CD14-positive monocyte (primary cell): ENCODE results near the gene PACSIN3. TPM values are rescaled to one million over a fixed set of nuclear protein-coding genes. Genes with fewer than 3 reads are reported as not detected.
A peak's percentile ranks its signal among the peaks of the same experiment; 100 is the strongest.
"Not testable (repeated sequence)": the region's sequence is repeated elsewhere in the genome, so short reads cannot be mapped to it uniquely, and the experiment has no call there.

Experiments used
- DNase-seq, 3 donors: peaks; one replicate each; pipeline ENCODE4 v3.0.0-alpha.2; 2011 to 2022
- H2AFZ ChIP-seq: 2 replicates; pipeline ENCODE4 v1.6.0; 2012; ENCODE audit warnings: mild to moderate bottlenecking, low read depth, low read length, inconsistent platforms; ENCODE audit not compliant: insufficient read depth, poor library complexity, severe bottlenecking
- H3K27ac ChIP-seq, 2 donors: 1 replicate in 1 of 2; 2 replicates in 1 of 2; pipeline ENCODE4 v1.5.1; 2012 to 2013; ENCODE audit warnings: low read length in 2 of 2, control low read depth in 1 of 2, inconsistent platforms in 1 of 2, low read depth in 1 of 2, mild to moderate bottlenecking in 1 of 2
- H3K27me3 ChIP-seq, 2 donors: one replicate each; pipeline versions ENCODE4 v1.6.0 to v1.6.1; 2011 to 2013; ENCODE audit warnings: low read length in 2 of 2; ENCODE audit not compliant: control insufficient read depth in 2 of 2, insufficient read depth in 2 of 2
- H3K36me3 ChIP-seq, 2 donors: replicated peaks in 1 of 2; 1 replicate in 1 of 2; 2 replicates in 1 of 2; pipeline versions ENCODE4 v1.5.1 to v1.6.1; 2012 to 2013; ENCODE audit warnings: low read length in 2 of 2, control low read depth in 1 of 2, inconsistent platforms in 1 of 2, mild to moderate bottlenecking in 1 of 2; ENCODE audit not compliant: insufficient read depth in 2 of 2, control insufficient read depth in 1 of 2
- H3K4me1 ChIP-seq, 2 donors: 1 replicate in 1 of 2; 2 replicates in 1 of 2; pipeline versions ENCODE4 v1.5.1 to v1.6.1; 2012 to 2013; ENCODE audit warnings: low read length in 2 of 2, control low read depth in 1 of 2, inconsistent platforms in 1 of 2, mild to moderate bottlenecking in 1 of 2, moderate library complexity in 1 of 2; ENCODE audit not compliant: insufficient read depth in 2 of 2, control insufficient read depth in 1 of 2
- H3K4me2 ChIP-seq: replicated peaks from 2 replicates; pipeline ENCODE3; 2012; ENCODE audit warnings: low read length, moderate library complexity, mild to moderate bottlenecking; ENCODE audit not compliant: poor library complexity, severe bottlenecking; ENCODE audit errors: extremely low read depth
- H3K4me3 ChIP-seq, 3 experiments: fragments of 200-600 bp in 1 of 3; sonication (generic) in 1 of 3; replicated peaks in 1 of 3; 1 replicate in 2 of 3; 2 replicates in 1 of 3; pipeline ENCODE4 v1.5.1; 2011 to 2013; ENCODE audit warnings: low read length in 3 of 3, mild to moderate bottlenecking in 3 of 3, control low read depth in 2 of 3, low read depth in 2 of 3, inconsistent platforms in 1 of 3, moderate library complexity in 1 of 3
- H3K79me2 ChIP-seq: 2 replicates; pipeline ENCODE4 v1.6.0; 2012; ENCODE audit warnings: mild to moderate bottlenecking, control low read depth, inconsistent platforms, low read length, moderate library complexity; ENCODE audit not compliant: insufficient read depth
- H3K9ac ChIP-seq: 2 replicates; pipeline ENCODE4 v1.6.0; 2017; ENCODE audit warnings: low read length, mild to moderate bottlenecking; ENCODE audit not compliant: insufficient read depth, poor library complexity, severe bottlenecking
- H3K9me3 ChIP-seq, 2 donors: replicated peaks in 1 of 2; 1 replicate in 1 of 2; 2 replicates in 1 of 2; pipeline versions ENCODE4 v1.5.1 to v1.6.1; 2012 to 2013; ENCODE audit warnings: low read length in 2 of 2, control low read depth in 1 of 2; ENCODE audit not compliant: control insufficient read depth in 1 of 2, insufficient read depth in 1 of 2
- H4K20me1 ChIP-seq: 2 replicates; pipeline ENCODE4 v1.6.0; 2012; ENCODE audit warnings: mild to moderate bottlenecking, low read length, control low read depth, moderate library complexity; ENCODE audit not compliant: insufficient read depth
- H3K27ac Mint-ChIP-seq, 7 donors: one replicate each; pipeline ENCODE4 v1.8.0; 2020; ENCODE audit warnings: mild to moderate bottlenecking in 7 of 7, mixed read lengths in 7 of 7, moderate library complexity in 6 of 7, inconsistent platforms in 2 of 7
- H3K27me3 Mint-ChIP-seq, 3 donors: one replicate each; pipeline ENCODE4 v1.8.0; 2021 to 2022; ENCODE audit warnings: low read depth in 3 of 3, mild to moderate bottlenecking in 3 of 3, mixed read lengths in 3 of 3, moderate library complexity in 3 of 3, inconsistent platforms in 1 of 3
- H3K36me3 Mint-ChIP-seq, 2 donors: one replicate each; pipeline ENCODE4 v1.8.0; 2020; ENCODE audit warnings: mixed read lengths in 2 of 2, inconsistent platforms in 1 of 2, mild to moderate bottlenecking in 1 of 2
- H3K4me1 Mint-ChIP-seq: one replicate; pipeline ENCODE4 v1.8.0; 2020; ENCODE audit warnings: mild to moderate bottlenecking, mixed read lengths
- H3K4me3 Mint-ChIP-seq, 2 donors: one replicate each; pipeline ENCODE4 v1.8.0; 2020; ENCODE audit warnings: mild to moderate bottlenecking in 2 of 2, mixed read lengths in 2 of 2, moderate library complexity in 1 of 2
- H3K9me3 Mint-ChIP-seq, 7 donors: one replicate each; pipeline ENCODE4 v1.8.0; 2020 to 2022; ENCODE audit warnings: mixed read lengths in 7 of 7, mild to moderate bottlenecking in 6 of 7, moderate library complexity in 6 of 7, inconsistent platforms in 2 of 7
- WGBS: methylation state at CpG from one replicate; pipeline ENCODE4 v1.1.5; 2013; ENCODE audit warnings: missing lambda C conversion rate; ENCODE audit not compliant: insufficient coverage; 5-methylcytosine and 5-hydroxymethylcytosine counted together
- intact Hi-C, 2 donors: fragments of 100-400 bp; cut with micrococcal nuclease; formaldehyde crosslinking; loops; one replicate each; pipeline versions ENCODE4 v1.15.0 to v1.15.1; 2023
- polyA plus RNA-seq, 3 donors: library from polyadenylated mRNA; depleted of rRNA in 1 of 3; unstranded in 2 of 3; stranded (reverse) in 1 of 3; fragments of 300-500 nt in 2 of 3; fragments of >200 nt in 1 of 3; fragmentation: Illumina TruSeq in 2 of 3; gene quantifications; 1 replicate in 2 of 3; 2 replicates in 1 of 3; pipeline ENCODE4 v1.2.3, GENCODE V29; 2012 to 2021
- TF ChIP-seq, protein P1 (sequence below): fragments of 200-600 bp; IDR thresholded peaks from one replicate; pipeline ENCODE4 v1.8.0; 2022; ENCODE audit warnings: antibody characterized with exemption, mild to moderate bottlenecking

The PACSIN3 gene
- polyA plus RNA-seq, 3 donors = not detected

DNA sequence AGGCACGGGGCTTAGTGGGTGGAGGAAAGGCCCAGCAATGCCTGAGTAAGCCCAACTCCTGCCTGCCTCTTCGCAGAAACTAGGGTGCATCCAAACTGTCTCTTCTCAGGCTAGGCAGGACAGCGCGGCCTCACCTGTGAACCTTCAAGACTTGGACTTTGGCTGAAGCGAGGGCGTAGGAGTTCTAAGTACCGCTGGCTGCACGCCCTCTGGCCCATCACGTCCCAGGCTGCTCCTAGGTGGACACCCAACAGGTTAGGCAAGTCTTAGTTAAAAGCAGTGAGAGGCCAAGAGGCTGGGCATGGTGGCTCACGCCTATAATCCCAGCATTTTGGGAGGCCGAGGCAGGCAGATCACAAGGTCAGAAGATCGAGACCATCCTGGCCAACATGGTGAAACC lies 26.7 kb upstream of the PACSIN3 start:
- no peak overlapping the region for H3K4me3 Mint-ChIP-seq
- Histone ChIP-seq H3K27ac (no peak overlapping the region), H2AFZ (no peak overlapping the region), H3K27me3 (no peaks in the 10 kb centered on the region), H3K36me3 (peaks cover 0 to under 1% of the 10 kb centered on the region in 2 donors), H4K20me1 (no peaks in the 10 kb centered on the region), H3K9me3 (no peaks in the 10 kb centered on the region), H3K4me1 (peaks cover 15 to 29% of the 10 kb centered on the region in 2 donors), H3K79me2 (peaks cover 29% of the 10 kb centered on the region), H3K4me2 (no peak overlapping the region), H3K4me3 (no peak overlapping the region), H3K9ac (no peak overlapping the region)
- no peak for DNase-seq
- H3K36me3 Mint-ChIP-seq = peaks cover 0 to 2% of the 10 kb centered on the region in 2 donors
- peaks cover 0 to 4% (median 0%) of the 10 kb centered on the region in 7 donors for H3K9me3 Mint-ChIP-seq
- 98% methylated on average over 11 of the region's 12 CpGs for WGBS
- peaks cover 20% of the 10 kb centered on the region for H3K4me1 Mint-ChIP-seq
- TF ChIP-seq, protein P1, sequence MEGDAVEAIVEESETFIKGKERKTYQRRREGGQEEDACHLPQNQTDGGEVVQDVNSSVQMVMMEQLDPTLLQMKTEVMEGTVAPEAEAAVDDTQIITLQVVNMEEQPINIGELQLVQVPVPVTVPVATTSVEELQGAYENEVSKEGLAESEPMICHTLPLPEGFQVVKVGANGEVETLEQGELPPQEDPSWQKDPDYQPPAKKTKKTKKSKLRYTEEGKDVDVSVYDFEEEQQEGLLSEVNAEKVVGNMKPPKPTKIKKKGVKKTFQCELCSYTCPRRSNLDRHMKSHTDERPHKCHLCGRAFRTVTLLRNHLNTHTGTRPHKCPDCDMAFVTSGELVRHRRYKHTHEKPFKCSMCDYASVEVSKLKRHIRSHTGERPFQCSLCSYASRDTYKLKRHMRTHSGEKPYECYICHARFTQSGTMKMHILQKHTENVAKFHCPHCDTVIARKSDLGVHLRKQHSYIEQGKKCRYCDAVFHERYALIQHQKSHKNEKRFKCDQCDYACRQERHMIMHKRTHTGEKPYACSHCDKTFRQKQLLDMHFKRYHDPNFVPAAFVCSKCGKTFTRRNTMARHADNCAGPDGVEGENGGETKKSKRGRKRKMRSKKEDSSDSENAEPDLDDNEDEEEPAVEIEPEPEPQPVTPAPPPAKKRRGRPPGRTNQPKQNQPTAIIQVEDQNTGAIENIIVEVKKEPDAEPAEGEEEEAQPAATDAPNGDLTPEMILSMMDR = no peak
- peaks cover 0 to 3% (median 0%) of the 10 kb centered on the region in 3 donors for H3K27me3 Mint-ChIP-seq
- peak overlapping the region in 1 of 7 donors; percentile 41 for H3K27ac Mint-ChIP-seq
- intact Hi-C loops = no loop called here

DNA sequence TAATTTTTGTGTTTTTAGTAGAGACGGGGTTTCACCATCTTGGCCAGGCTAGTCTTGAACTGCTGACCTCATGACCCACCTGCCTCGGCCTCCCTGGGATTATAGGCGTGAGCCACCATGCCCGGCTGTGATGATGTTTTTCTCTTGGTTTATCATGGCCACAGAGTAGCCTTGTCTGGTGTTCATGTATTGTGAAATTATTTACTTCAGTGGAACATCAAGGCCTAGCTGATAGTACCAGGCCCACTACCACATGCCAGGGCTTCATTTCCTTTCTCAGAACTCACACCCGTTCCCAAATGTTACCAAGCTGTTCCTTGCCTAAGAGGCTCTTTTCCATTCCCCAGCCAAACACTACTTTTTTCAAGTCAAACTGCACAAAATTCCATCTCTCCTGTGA lies 22.4 kb upstream of the PACSIN3 start:
- Histone ChIP-seq H3K4me3 (no peak overlapping the region), H3K9ac (no peak overlapping the region), H3K27ac (no peak overlapping the region), H4K20me1 (no peaks in the 10 kb centered on the region), H3K4me2 (no peak overlapping the region), H3K4me1 (peaks cover 0 to 2% of the 10 kb centered on the region in 2 donors), H3K36me3 (no peaks in the 10 kb centered on the region), H3K27me3 (no peaks in the 10 kb centered on the region), H2AFZ (no peak overlapping the region), H3K9me3 (no peaks in the 10 kb centered on the region), H3K79me2 (no peaks in the 10 kb centered on the region)
- Mint-ChIP-seq H3K27me3 (peaks cover 2 to 9% (median 7%) of the 10 kb centered on the region in 3 donors), H3K27ac (no peak overlapping the region), H3K9me3 (peaks cover 0 to 4% (median 0%) of the 10 kb centered on the region in 7 donors), H3K4me3 (no peak overlapping the region), H3K4me1 (no peaks in the 10 kb centered on the region), H3K36me3 (no peaks in the 10 kb centered on the region)
- intact Hi-C loops = no loop called here
- DNase-seq = no peak
- WGBS = 93% methylated on average over 3 of the region's 5 CpGs
- TF ChIP-seq, protein P1 = no peak

DNA sequence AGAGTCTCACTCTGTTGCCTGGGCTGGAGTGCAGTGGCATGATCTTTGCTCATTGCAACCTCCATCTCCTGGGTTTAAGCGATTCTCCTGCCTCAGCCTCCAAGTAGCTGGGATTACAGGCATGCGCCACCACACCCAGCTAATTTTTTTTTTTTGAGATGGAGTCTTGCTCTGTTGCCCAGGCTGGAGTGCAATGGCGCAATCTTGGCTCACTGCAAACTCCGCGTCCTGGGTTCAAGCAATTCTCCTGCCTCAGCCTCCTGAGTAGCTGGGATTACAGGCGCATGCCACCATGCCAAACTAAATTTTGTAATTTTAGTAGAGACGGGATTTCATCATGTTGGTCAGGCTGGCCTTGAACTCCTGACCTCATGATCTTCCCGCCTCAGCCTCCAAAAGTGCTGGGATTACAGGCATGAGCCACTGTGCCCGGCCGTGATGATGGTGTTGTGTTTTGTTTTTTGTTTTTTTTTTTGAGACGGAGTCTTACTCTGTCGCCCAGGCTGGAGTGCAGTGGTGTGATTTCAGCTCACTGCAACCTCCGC lies 21.8 kb upstream of the PACSIN3 start:
- H3K4me1 ChIP-seq, H3K79me2 ChIP-seq, H3K9ac ChIP-seq, H3K9me3 ChIP-seq, intact Hi-C loops, H3K4me3 Mint-ChIP-seq, H3K27ac ChIP-seq, H2AFZ ChIP-seq, H3K36me3 Mint-ChIP-seq, H3K9me3 Mint-ChIP-seq, H3K36me3 ChIP-seq, H3K27me3 Mint-ChIP-seq, H4K20me1 ChIP-seq, H3K4me1 Mint-ChIP-seq, H3K4me3 ChIP-seq, H3K27me3 ChIP-seq, DNase-seq, H3K4me2 ChIP-seq, H3K27ac Mint-ChIP-seq: not testable (repeated sequence)
- 95% methylated on average over 10 of the region's 13 CpGs for WGBS
